ENCODE results near the gene SPACA5B. TPM values are rescaled to one million over a fixed set of nuclear protein-coding genes. Genes with fewer than 3 reads are reported as not detected.
"Not testable (repeated sequence)": the region's sequence is repeated elsewhere in the genome, so short reads cannot be mapped to it uniquely, and the experiment has no call there.

Gene SPACA5B
- total RNA-seq, 1 donor from 2014 or later = not detected

GRCh38 chrX:48101443-48101842, 29.0 kb upstream of the SPACA5B start:
- Mint-ChIP-seq H3K27ac (ENCODE audit: unreplicated experiment) (no peak overlapping the region), H3K9me3 (ENCODE audit: unreplicated experiment) (no peaks in the 10 kb centered on the region), H3K36me3 (ENCODE audit: low read depth, unreplicated experiment) (no peaks in the 10 kb centered on the region), H3K4me3 (ENCODE audit: unreplicated experiment) (no peak overlapping the region), H3K4me1 (ENCODE audit: unreplicated experiment) (no peaks in the 10 kb centered on the region), H3K27me3 (ENCODE audit: unreplicated experiment) (peaks cover 2% of the 10 kb centered on the region)
- TF ChIP-seq, protein P1, sequence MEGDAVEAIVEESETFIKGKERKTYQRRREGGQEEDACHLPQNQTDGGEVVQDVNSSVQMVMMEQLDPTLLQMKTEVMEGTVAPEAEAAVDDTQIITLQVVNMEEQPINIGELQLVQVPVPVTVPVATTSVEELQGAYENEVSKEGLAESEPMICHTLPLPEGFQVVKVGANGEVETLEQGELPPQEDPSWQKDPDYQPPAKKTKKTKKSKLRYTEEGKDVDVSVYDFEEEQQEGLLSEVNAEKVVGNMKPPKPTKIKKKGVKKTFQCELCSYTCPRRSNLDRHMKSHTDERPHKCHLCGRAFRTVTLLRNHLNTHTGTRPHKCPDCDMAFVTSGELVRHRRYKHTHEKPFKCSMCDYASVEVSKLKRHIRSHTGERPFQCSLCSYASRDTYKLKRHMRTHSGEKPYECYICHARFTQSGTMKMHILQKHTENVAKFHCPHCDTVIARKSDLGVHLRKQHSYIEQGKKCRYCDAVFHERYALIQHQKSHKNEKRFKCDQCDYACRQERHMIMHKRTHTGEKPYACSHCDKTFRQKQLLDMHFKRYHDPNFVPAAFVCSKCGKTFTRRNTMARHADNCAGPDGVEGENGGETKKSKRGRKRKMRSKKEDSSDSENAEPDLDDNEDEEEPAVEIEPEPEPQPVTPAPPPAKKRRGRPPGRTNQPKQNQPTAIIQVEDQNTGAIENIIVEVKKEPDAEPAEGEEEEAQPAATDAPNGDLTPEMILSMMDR (IDR thresholded peaks at IDR 0.05; ENCODE audit: unreplicated experiment) = no peak
- DNase-seq (ENCODE audit: low spot score) = no peak

DNA sequence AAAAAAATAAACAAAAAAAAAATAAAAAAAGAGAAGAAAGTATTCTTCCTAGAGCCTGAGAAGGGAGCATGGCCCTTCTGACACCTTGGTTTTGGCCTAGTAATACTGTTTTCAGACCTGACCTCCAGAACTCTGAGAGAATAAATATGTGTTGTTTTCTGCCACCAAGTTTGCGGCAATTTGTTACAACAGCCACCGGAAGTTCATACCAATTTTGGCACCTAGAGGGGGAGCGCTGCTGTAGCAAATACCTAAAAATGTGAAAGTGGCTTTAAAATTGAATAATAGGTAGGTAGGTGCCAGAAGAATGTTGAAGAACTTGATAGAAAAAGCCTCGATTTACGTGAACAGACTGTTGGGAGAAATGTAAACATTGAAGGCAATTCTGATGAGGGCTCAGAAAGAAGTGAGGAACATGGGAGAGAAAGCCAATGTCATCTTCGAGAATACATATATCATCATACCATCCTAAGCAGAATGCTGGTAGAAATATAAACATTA, 27.5 kb upstream of the SPACA5B start:
- Mint-ChIP-seq H3K9me3 (ENCODE audit: unreplicated experiment) (no peaks in the 10 kb centered on the region), H3K4me3 (ENCODE audit: unreplicated experiment) (no peak overlapping the region), H3K4me1 (ENCODE audit: unreplicated experiment) (no peaks in the 10 kb centered on the region), H3K27ac (ENCODE audit: unreplicated experiment) (no peak overlapping the region), H3K27me3 (ENCODE audit: unreplicated experiment) (peaks cover 2% of the 10 kb centered on the region), H3K36me3 (ENCODE audit: low read depth, unreplicated experiment) (no peaks in the 10 kb centered on the region)
- TF ChIP-seq, protein P1 (IDR thresholded peaks at IDR 0.05; ENCODE audit: unreplicated experiment) = no peak
- no peak for DNase-seq (ENCODE audit: low spot score)

DNA sequence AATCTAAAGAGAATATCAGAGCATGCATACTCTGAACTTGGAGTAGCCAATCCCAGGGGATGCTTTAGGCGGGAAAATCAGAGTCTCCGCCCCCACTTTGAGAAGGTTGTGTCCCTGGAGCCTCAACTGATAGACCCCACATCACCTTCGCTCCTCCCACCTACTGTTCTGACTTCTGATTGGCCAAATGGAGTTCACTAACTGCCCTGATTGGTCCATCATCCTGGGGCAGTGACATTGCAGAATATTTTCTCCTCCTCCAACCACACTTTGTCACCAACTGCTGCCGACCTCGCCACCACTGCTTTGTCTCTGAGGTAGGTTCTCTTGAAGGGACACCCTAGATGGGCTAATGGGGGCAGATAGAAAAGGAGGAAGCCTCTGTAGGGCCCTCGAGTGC, 22.7 kb upstream of the SPACA5B start:
- Mint-ChIP-seq H3K4me3 (ENCODE audit: unreplicated experiment) (no peak overlapping the region), H3K27me3 (ENCODE audit: unreplicated experiment) (peaks cover 2% of the 10 kb centered on the region), H3K9me3 (ENCODE audit: unreplicated experiment) (no peaks in the 10 kb centered on the region), H3K36me3 (ENCODE audit: low read depth, unreplicated experiment) (no peaks in the 10 kb centered on the region), H3K4me1 (ENCODE audit: unreplicated experiment) (no peaks in the 10 kb centered on the region), H3K27ac (ENCODE audit: unreplicated experiment) (no peak overlapping the region)
- TF ChIP-seq, protein P1 (IDR thresholded peaks at IDR 0.05; ENCODE audit: unreplicated experiment) = no peak
- no peak for DNase-seq (ENCODE audit: low spot score)

DNA sequence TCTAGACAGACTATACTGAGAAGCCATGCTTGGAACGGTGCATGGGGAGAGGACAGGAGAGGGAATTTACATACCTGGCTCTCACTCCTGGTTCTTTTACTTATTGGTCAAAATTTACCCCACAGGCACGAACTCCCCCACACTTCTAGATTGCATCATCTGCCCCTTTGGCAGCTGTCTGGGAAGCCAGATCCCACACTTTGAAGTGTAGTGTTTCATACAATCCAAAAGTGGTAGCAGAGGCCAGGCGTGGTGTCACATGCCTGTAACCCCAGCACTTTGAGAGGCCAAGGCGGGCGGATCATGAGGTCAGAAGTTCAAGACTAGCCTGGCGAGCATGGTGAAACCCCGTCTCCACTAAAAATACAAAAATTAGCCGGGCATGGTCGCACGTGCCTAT, 5.1 kb upstream of the SPACA5B start:
- not testable (repeated sequence) for H3K27me3 Mint-ChIP-seq (ENCODE audit: unreplicated experiment); H3K27ac Mint-ChIP-seq (ENCODE audit: unreplicated experiment); H3K4me3 Mint-ChIP-seq (ENCODE audit: unreplicated experiment); DNase-seq (ENCODE audit: low spot score); H3K9me3 Mint-ChIP-seq (ENCODE audit: unreplicated experiment); H3K4me1 Mint-ChIP-seq (ENCODE audit: unreplicated experiment); H3K36me3 Mint-ChIP-seq (ENCODE audit: low read depth, unreplicated experiment)

GRCh38 chrX:48132308-48132844, 1.9 kb downstream of the SPACA5B start:
- H3K9me3 Mint-ChIP-seq (ENCODE audit: unreplicated experiment); H3K27me3 Mint-ChIP-seq (ENCODE audit: unreplicated experiment); H3K4me1 Mint-ChIP-seq (ENCODE audit: unreplicated experiment); H3K36me3 Mint-ChIP-seq (ENCODE audit: low read depth, unreplicated experiment); H3K4me3 Mint-ChIP-seq (ENCODE audit: unreplicated experiment); DNase-seq (ENCODE audit: low spot score); H3K27ac Mint-ChIP-seq (ENCODE audit: unreplicated experiment): not testable (repeated sequence)

- not testable (repeated sequence) for H3K27ac Mint-ChIP-seq (ENCODE audit: unreplicated experiment); H3K9me3 Mint-ChIP-seq (ENCODE audit: unreplicated experiment); DNase-seq (ENCODE audit: low spot score); H3K36me3 Mint-ChIP-seq (ENCODE audit: low read depth, unreplicated experiment); H3K27me3 Mint-ChIP-seq (ENCODE audit: unreplicated experiment); H3K4me3 Mint-ChIP-seq (ENCODE audit: unreplicated experiment); H3K4me1 Mint-ChIP-seq (ENCODE audit: unreplicated experiment)
These were observed 8.7 kb downstream of the SPACA5B start for GRCh38 chrX:48139076-48139475.

GRCh38 chrX:48141810-48142508, 11.5 kb downstream of the SPACA5B start:
- H3K4me3 Mint-ChIP-seq (ENCODE audit: unreplicated experiment); H3K27ac Mint-ChIP-seq (ENCODE audit: unreplicated experiment); H3K36me3 Mint-ChIP-seq (ENCODE audit: low read depth, unreplicated experiment); DNase-seq (ENCODE audit: low spot score); H3K9me3 Mint-ChIP-seq (ENCODE audit: unreplicated experiment); H3K27me3 Mint-ChIP-seq (ENCODE audit: unreplicated experiment); H3K4me1 Mint-ChIP-seq (ENCODE audit: unreplicated experiment): not testable (repeated sequence)

GRCh38 chrX:48142697-48143096, 12.3 kb downstream of the SPACA5B start:
- H3K4me1 Mint-ChIP-seq (ENCODE audit: unreplicated experiment); H3K9me3 Mint-ChIP-seq (ENCODE audit: unreplicated experiment): not testable (repeated sequence)

More at GRCh38 chrX:48142697-48143096, 12.3 kb downstream of the SPACA5B start:
- not testable (repeated sequence) for H3K4me3 Mint-ChIP-seq (ENCODE audit: unreplicated experiment); H3K36me3 Mint-ChIP-seq (ENCODE audit: low read depth, unreplicated experiment); H3K27ac Mint-ChIP-seq (ENCODE audit: unreplicated experiment); DNase-seq (ENCODE audit: low spot score); H3K27me3 Mint-ChIP-seq (ENCODE audit: unreplicated experiment)
